Measurements from ENCODE around the gene PHKB.

PHKB gene

GRCh38 chr16:47476654-47477345, 15.7 kb downstream of the PHKB start:
- no peak for ATAC-seq (ENCODE audit: low read depth)
- TF ChIP-seq CTCF (IDR thresholded peaks at IDR 0.05; ENCODE audit: poor library complexity, severe bottlenecking), result no peak
- no peak overlapping the region for H3K4me3 ChIP-seq (ENCODE audit: severe bottlenecking)
- H3K9me3 ChIP-seq (ENCODE audit: severe bottlenecking), result no peaks in the 10 kb centered on the region
- H3K27me3 ChIP-seq (ENCODE audit: insufficient read depth, poor library complexity, severe bottlenecking), result no peaks in the 10 kb centered on the region
- peaks cover 10% of the 10 kb centered on the region for H3K36me3 ChIP-seq (ENCODE audit: low read depth)
- peaks cover 26% of the 10 kb centered on the region for H3K4me1 ChIP-seq (ENCODE audit: insufficient read depth, poor library complexity, severe bottlenecking)
- H3K27ac ChIP-seq (ENCODE audit: poor library complexity, severe bottlenecking), result no peak overlapping the region
- no peak for DNase-seq (ENCODE audit: low spot score)

- Histone ChIP-seq H3K27me3 (ENCODE audit: insufficient read depth, poor library complexity, severe bottlenecking) (no peaks in the 10 kb centered on the region), H3K4me1 (ENCODE audit: insufficient read depth, poor library complexity, severe bottlenecking) (peaks cover 26% of the 10 kb centered on the region), H3K36me3 (ENCODE audit: low read depth) (peaks cover 10% of the 10 kb centered on the region), H3K4me3 (ENCODE audit: severe bottlenecking) (no peak overlapping the region), H3K9me3 (ENCODE audit: severe bottlenecking) (no peaks in the 10 kb centered on the region), H3K27ac (ENCODE audit: poor library complexity, severe bottlenecking) (no peak overlapping the region)
- no peak for DNase-seq (ENCODE audit: low spot score)
- no peak for TF ChIP-seq CTCF (IDR thresholded peaks at IDR 0.05; ENCODE audit: poor library complexity, severe bottlenecking)
- peak; percentile 100 for ATAC-seq (ENCODE audit: low read depth)
Measured at GRCh38 chr16:47477679-47478078, 16.5 kb downstream of the PHKB start.

- H3K27ac ChIP-seq (ENCODE audit: poor library complexity, severe bottlenecking), result no peak overlapping the region
- no peak for TF ChIP-seq CTCF (IDR thresholded peaks at IDR 0.05; ENCODE audit: poor library complexity, severe bottlenecking)
- ATAC-seq (ENCODE audit: low read depth), result no peak
Measured at GRCh38 chr16:47480410-47480809, 19.3 kb downstream of the PHKB start.

GRCh38 chr16:47481698-47482374, 20.7 kb downstream of the PHKB start:
- Histone ChIP-seq H3K9me3 (ENCODE audit: severe bottlenecking) (no peaks in the 10 kb centered on the region), H3K4me3 (ENCODE audit: severe bottlenecking) (no peak overlapping the region), H3K27ac (ENCODE audit: poor library complexity, severe bottlenecking) (no peak overlapping the region), H3K36me3 (ENCODE audit: low read depth) (peaks cover 7% of the 10 kb centered on the region), H3K4me1 (ENCODE audit: insufficient read depth, poor library complexity, severe bottlenecking) (peaks cover 12% of the 10 kb centered on the region), H3K27me3 (ENCODE audit: insufficient read depth, poor library complexity, severe bottlenecking) (no peaks in the 10 kb centered on the region)
- ATAC-seq (ENCODE audit: low read depth) (no peak), DNase-seq (ENCODE audit: low spot score) (no peak)
- no peak for TF ChIP-seq CTCF (IDR thresholded peaks at IDR 0.05; ENCODE audit: poor library complexity, severe bottlenecking)

More at GRCh38 chr16:47480410-47480809, 19.3 kb downstream of the PHKB start:
- H3K36me3 ChIP-seq (ENCODE audit: low read depth), result peaks cover 10% of the 10 kb centered on the region
- peaks cover 24% of the 10 kb centered on the region for H3K4me1 ChIP-seq (ENCODE audit: insufficient read depth, poor library complexity, severe bottlenecking)
- no peak for DNase-seq (ENCODE audit: low spot score)
- H3K4me3 ChIP-seq (ENCODE audit: severe bottlenecking), result no peak overlapping the region
- H3K9me3 ChIP-seq (ENCODE audit: severe bottlenecking), result no peaks in the 10 kb centered on the region
- H3K27me3 ChIP-seq (ENCODE audit: insufficient read depth, poor library complexity, severe bottlenecking), result no peaks in the 10 kb centered on the region

GRCh38 chr16:47483616-47484015, 22.5 kb downstream of the PHKB start:
- ATAC-seq (ENCODE audit: low read depth) (no peak), DNase-seq (ENCODE audit: low spot score) (no peak)
- H3K4me3 ChIP-seq (ENCODE audit: severe bottlenecking), result no peak overlapping the region
- no peaks in the 10 kb centered on the region for H3K4me1 ChIP-seq (ENCODE audit: insufficient read depth, poor library complexity, severe bottlenecking)
- peaks cover 5% of the 10 kb centered on the region for H3K36me3 ChIP-seq (ENCODE audit: low read depth)
- no peak for TF ChIP-seq CTCF (IDR thresholded peaks at IDR 0.05; ENCODE audit: poor library complexity, severe bottlenecking)
- H3K27ac ChIP-seq (ENCODE audit: poor library complexity, severe bottlenecking), result no peak overlapping the region
- H3K9me3 ChIP-seq (ENCODE audit: severe bottlenecking), result no peaks in the 10 kb centered on the region
- H3K27me3 ChIP-seq (ENCODE audit: insufficient read depth, poor library complexity, severe bottlenecking), result no peaks in the 10 kb centered on the region

Measured in RWPE2 (cell line).